ACHN (cell line): ENCODE data around the gene MAGEC3.

Source experiments
- DNase-seq: peaks from one replicate; pipeline ENCODE4 v3.0.0-alpha.2; 2015
- in situ Hi-C: cut with HindIII; loops from 2 replicates; pipeline ENCODE4 v1.10.0; 2017; ENCODE audit warnings: low sequenced_read_pairs, low pct_ligation_motif_present, low pct_unique_long_range_greater_than_20kb

Gene MAGEC3

GRCh38 chrX:141934059-141934641 lies 96.0 kb downstream of the MAGEC3 start:
- in situ Hi-C loops: no loop called here
- DNase-seq: no peak

DNA sequence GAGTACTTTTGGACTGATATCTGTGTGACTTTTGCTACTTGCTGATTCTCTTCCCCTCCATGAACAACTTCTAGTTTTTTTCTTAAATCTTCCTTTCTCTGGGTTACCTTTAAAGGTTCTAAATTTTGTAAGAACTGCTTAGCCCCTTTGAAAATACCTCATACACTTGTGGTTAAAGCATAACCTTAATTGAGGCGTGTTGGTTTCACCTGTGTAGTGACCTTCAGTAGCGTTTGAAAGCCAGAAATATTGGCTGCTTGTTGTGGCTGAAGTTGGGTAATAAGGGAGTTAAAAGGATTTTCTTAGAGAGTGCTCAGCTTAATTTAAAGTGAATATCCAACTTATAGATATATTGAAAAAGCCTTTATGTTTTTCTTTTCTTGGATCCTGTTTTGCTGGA lies 97.5 kb downstream of the MAGEC3 start:
- in situ Hi-C loops: no loop called here
- DNase-seq: no peak

- peak; percentile 2 for DNase-seq
- in situ Hi-C loops: no loop called here
Measured at GRCh38 chrX:141936080-141936479, 98.0 kb downstream of the MAGEC3 start.

DNA sequence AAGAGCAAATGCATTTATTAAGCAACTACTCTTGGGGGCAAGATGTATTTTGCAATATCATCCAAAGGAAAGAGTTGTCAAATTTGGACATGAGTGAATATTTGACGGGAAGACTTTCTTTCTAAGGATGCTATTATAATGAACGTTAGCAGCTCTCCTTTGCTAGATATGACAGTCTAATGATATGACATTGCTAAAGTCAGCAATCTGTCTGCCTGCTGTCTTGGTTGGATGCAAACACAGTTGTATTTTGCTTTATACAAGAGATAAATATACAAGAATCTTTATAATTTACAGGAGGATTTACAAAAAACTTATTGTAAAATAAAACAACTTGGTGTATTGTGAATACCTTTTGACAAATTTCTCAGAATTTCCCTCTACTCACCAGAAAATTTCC lies 103.1 kb downstream of the MAGEC3 start:
- DNase-seq: no peak

GRCh38 chrX:141945426-141945825 lies 107.3 kb downstream of the MAGEC3 start:
- in situ Hi-C loops: no loop called here
- DNase-seq: no peak

More for the DNA sequence above, 103.1 kb downstream of the MAGEC3 start:
- in situ Hi-C loops: no loop called here

- DNase-seq: no peak
- in situ Hi-C loops: no loop called here
Measured at GRCh38 chrX:141947350-141947749, 109.2 kb downstream of the MAGEC3 start.
